Astrocyte (in vitro differentiated cells and primary cell): ENCODE data around the gene GNB1. TPM values are rescaled to one million over a fixed set of nuclear protein-coding genes. Genes with fewer than 3 reads are reported as not detected.

ENCODE experiments used
- DNase-seq: peaks from one replicate; pipeline ENCODE4 v3.0.0-alpha.2; 2010; ENCODE audit warnings: low read depth
- FAIRE-seq: peaks from 2 replicates; lab custom pipeline; 2011; peaks lifted over from hg19 to GRCh38; lab: Jason Lieb, UNC
- H2AFZ ChIP-seq: 2 replicates; pipeline ENCODE4 v1.6.0; 2012; ENCODE audit warnings: low read depth, low read length, inconsistent platforms
- H3K27ac ChIP-seq: 2 replicates; pipeline ENCODE4 v1.5.1; 2011; ENCODE audit warnings: low read depth, low read length, inconsistent platforms
- H3K27me3 ChIP-seq: 2 replicates; pipeline ENCODE4 v1.6.0; 2011; ENCODE audit warnings: low read length, inconsistent platforms; ENCODE audit not compliant: insufficient read depth
- H3K36me3 ChIP-seq: 2 replicates; pipeline ENCODE4 v1.5.1; 2011; ENCODE audit warnings: low read length, inconsistent platforms; ENCODE audit not compliant: insufficient read depth
- H3K4me1 ChIP-seq: 2 replicates; pipeline ENCODE4 v1.5.1; 2011; ENCODE audit warnings: low read length, inconsistent platforms; ENCODE audit not compliant: insufficient read depth
- H3K4me2 ChIP-seq: 2 replicates; pipeline ENCODE4 v1.6.0; 2012; ENCODE audit warnings: low read length, inconsistent platforms
- H3K4me3 ChIP-seq: 2 replicates; pipeline ENCODE4 v1.5.1; 2011; ENCODE audit warnings: low read depth, mild to moderate bottlenecking, low read length, inconsistent platforms; ENCODE audit not compliant: insufficient read depth
- H3K79me2 ChIP-seq: 2 replicates; pipeline ENCODE4 v1.6.0; 2012; ENCODE audit warnings: mild to moderate bottlenecking, low read length, inconsistent platforms; ENCODE audit not compliant: insufficient read depth
- H3K9ac ChIP-seq: 2 replicates; pipeline ENCODE4 v1.6.0; 2012; ENCODE audit warnings: mild to moderate bottlenecking, low read length, inconsistent platforms
- H3K9me3 ChIP-seq: 2 replicates; pipeline ENCODE4 v1.5.1; 2012; ENCODE audit warnings: low read depth, mild to moderate bottlenecking, low read length, inconsistent platforms; ENCODE audit not compliant: insufficient read depth
- H4K20me1 ChIP-seq: 2 replicates; pipeline ENCODE4 v1.6.0; 2012; ENCODE audit warnings: low read length, inconsistent platforms; ENCODE audit not compliant: insufficient read depth
- H3K27ac Mint-ChIP-seq: one replicate; pipeline ENCODE4 v1.8.0; 2021; ENCODE audit warnings: mild to moderate bottlenecking, mixed read lengths; ENCODE audit not compliant: unreplicated experiment
- H3K27me3 Mint-ChIP-seq: one replicate; pipeline ENCODE4 v1.8.0; 2021; ENCODE audit warnings: low read depth, mixed read lengths; ENCODE audit not compliant: unreplicated experiment
- H3K36me3 Mint-ChIP-seq: one replicate; pipeline ENCODE4 v1.8.0; 2021; ENCODE audit warnings: low read depth, mixed read lengths; ENCODE audit not compliant: unreplicated experiment
- H3K4me1 Mint-ChIP-seq: one replicate; pipeline ENCODE4 v1.8.0; 2021; ENCODE audit warnings: low read depth, mixed read lengths; ENCODE audit not compliant: unreplicated experiment
- H3K4me3 Mint-ChIP-seq: one replicate; pipeline ENCODE4 v1.8.0; 2021; ENCODE audit warnings: mild to moderate bottlenecking, moderate library complexity, mixed read lengths; ENCODE audit not compliant: unreplicated experiment
- H3K9me3 Mint-ChIP-seq: one replicate; pipeline ENCODE4 v1.8.0; 2021; ENCODE audit warnings: mild to moderate bottlenecking, mixed read lengths; ENCODE audit not compliant: unreplicated experiment
- EZH2 ChIP-seq: IDR thresholded peaks from 2 replicates; pipeline ENCODE4 v1.6.1; 2012; ENCODE audit warnings: mild to moderate bottlenecking, low read length, inconsistent platforms; ENCODE audit not compliant: insufficient read depth
- total RNA-seq: library from RNA; stranded (reverse); gene quantifications from 2 replicates; pipeline ENCODE4 v1.2.1, GENCODE V29; 2021
- TF ChIP-seq, protein P1 (sequence below): IDR thresholded peaks from 2 replicates; pipeline ENCODE4 v1.5.1; 2011; ENCODE audit warnings: low read depth, mild to moderate bottlenecking, inconsistent platforms, low read length, moderate library complexity; ENCODE audit not compliant: insufficient read depth

The GNB1 gene
- total RNA-seq, 1 donor from 2014 or later: 602 TPM

DNA sequence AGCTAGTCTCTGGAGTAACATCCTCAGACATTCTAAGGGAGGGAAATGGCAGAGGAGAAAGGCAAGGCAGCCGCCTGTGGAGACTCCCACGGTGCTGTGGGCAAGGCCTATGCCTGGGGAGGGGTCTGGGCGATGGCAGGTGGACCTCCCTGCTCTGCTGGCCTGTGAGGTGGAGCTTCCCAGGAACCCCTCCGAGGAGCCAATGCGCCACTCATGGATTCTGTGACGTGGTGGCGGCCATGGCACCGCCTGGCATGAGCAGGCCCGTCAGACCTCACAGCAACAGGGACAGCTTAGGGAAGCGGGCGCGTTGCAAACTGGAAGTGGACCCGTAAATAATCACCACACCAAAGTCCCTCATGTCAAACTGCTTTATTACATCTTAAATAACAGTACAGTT, 106.0 kb downstream of the GNB1 start:
- Histone ChIP-seq H3K4me1 (peaks cover 25% of the 10 kb centered on the region), H3K79me2 (peaks cover 31% of the 10 kb centered on the region), H3K4me2 (no peak overlapping the region), H4K20me1 (peaks cover 83% of the 10 kb centered on the region), H3K27me3 (no peaks in the 10 kb centered on the region), H3K9ac (no peak overlapping the region), H3K27ac (no peak overlapping the region), H3K4me3 (no peak overlapping the region), H3K36me3 (peaks cover 32% of the 10 kb centered on the region), H3K9me3 (no peaks in the 10 kb centered on the region), H2AFZ (no peak overlapping the region)
- DNase-seq: no peak
- peaks cover 17% of the 10 kb centered on the region for H3K36me3 Mint-ChIP-seq
- H3K9me3 Mint-ChIP-seq: no peaks in the 10 kb centered on the region
- no peak overlapping the region for H3K27ac Mint-ChIP-seq
- H3K4me3 Mint-ChIP-seq: no peak overlapping the region
- no peak for TF ChIP-seq EZH2
- TF ChIP-seq, protein P1, sequence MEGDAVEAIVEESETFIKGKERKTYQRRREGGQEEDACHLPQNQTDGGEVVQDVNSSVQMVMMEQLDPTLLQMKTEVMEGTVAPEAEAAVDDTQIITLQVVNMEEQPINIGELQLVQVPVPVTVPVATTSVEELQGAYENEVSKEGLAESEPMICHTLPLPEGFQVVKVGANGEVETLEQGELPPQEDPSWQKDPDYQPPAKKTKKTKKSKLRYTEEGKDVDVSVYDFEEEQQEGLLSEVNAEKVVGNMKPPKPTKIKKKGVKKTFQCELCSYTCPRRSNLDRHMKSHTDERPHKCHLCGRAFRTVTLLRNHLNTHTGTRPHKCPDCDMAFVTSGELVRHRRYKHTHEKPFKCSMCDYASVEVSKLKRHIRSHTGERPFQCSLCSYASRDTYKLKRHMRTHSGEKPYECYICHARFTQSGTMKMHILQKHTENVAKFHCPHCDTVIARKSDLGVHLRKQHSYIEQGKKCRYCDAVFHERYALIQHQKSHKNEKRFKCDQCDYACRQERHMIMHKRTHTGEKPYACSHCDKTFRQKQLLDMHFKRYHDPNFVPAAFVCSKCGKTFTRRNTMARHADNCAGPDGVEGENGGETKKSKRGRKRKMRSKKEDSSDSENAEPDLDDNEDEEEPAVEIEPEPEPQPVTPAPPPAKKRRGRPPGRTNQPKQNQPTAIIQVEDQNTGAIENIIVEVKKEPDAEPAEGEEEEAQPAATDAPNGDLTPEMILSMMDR: no peak
- no peaks in the 10 kb centered on the region for H3K27me3 Mint-ChIP-seq
- no peak for FAIRE-seq
- peaks cover 17% of the 10 kb centered on the region for H3K4me1 Mint-ChIP-seq

DNA sequence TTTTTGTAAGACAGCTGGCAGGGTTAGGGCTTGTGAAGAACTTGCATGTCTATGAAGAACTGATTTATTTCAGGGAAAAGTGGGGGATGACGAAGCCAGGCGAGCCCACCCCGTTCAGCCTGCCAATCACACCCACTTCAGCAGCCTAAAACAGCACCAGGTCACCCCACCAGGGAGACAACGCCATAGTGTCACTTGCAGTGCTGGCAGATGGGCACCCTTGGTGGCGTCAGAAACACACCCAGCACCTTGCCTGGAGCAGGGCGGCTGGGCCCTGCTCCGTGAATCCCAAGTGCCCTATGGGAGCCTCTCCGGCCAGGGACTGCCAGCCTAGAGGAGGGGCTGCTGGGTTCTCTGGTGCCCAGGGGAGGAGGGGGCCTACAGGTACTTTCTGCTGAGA, 107.6 kb downstream of the GNB1 start:
- H3K4me1 ChIP-seq: peaks cover 38% of the 10 kb centered on the region
- Mint-ChIP-seq H3K36me3 (peaks cover 8% of the 10 kb centered on the region), H3K4me1 (peaks cover 16% of the 10 kb centered on the region), H3K4me3 (no peak overlapping the region), H3K9me3 (no peaks in the 10 kb centered on the region), H3K27ac (peak overlapping the region; percentile 47), H3K27me3 (no peaks in the 10 kb centered on the region)
- H3K36me3 ChIP-seq: peaks cover 26% of the 10 kb centered on the region
- no peak for TF ChIP-seq EZH2
- TF ChIP-seq, protein P1: no peak
- no peak overlapping the region for H2AFZ ChIP-seq
- peaks cover 18% of the 10 kb centered on the region for H3K79me2 ChIP-seq
- H3K27ac ChIP-seq: no peak overlapping the region
- H4K20me1 ChIP-seq: peaks cover 72% of the 10 kb centered on the region
- no peak overlapping the region for H3K4me3 ChIP-seq
- no peak for FAIRE-seq
- DNase-seq: no peak
- no peak overlapping the region for H3K4me2 ChIP-seq
- H3K9ac ChIP-seq: no peak overlapping the region
- H3K9me3 ChIP-seq: no peaks in the 10 kb centered on the region
- no peaks in the 10 kb centered on the region for H3K27me3 ChIP-seq

DNA sequence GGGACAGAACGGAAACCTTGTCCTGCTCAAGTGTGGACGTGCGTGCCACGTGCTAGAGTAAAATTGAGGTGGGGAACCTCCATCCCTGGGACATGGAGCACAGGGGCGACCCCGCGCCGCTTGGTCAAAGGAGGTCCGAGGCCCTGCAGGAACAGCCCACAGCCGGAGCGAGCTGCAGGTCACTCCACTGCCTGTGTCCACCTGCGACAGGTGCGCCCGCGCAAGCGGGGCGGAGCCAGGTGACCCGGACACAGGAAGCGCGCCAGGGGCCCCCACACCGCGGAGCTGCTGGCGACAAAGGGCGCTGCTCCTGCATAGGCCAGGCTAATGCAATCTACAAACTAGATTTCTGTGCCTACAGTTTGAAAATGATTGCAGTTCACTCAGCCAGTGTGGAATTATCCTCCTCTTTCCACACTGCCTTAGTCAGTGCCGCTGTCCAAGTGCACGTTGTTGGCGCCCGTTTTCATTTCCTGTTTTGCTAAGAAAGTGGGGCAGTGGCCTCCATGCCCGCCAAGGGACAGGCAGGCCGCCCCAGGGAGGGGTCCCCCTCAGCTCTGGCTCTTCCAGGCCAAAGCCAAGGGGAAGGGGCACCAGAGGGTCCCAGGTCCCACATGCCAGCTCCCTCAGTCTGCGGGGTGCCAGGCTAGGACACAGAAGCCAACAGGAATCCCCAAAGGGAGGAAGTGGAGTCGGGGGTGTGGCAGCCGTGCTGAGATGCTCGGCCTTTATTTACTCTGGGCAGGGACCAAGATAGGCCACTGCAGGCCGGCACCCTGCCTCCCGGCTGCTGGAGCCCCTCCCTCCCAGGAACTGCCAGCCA, 108.3 kb downstream of the GNB1 start:
- FAIRE-seq (no peak), DNase-seq (peak; percentile 39)
- no peak for TF ChIP-seq EZH2
- TF ChIP-seq, protein P1: no peak
- H3K4me1 Mint-ChIP-seq: peaks cover 16% of the 10 kb centered on the region
- no peaks in the 10 kb centered on the region for H3K27me3 ChIP-seq
- H3K9me3 ChIP-seq: no peaks in the 10 kb centered on the region
- peaks cover 64% of the 10 kb centered on the region for H4K20me1 ChIP-seq
- peaks cover 20% of the 10 kb centered on the region for H3K36me3 ChIP-seq
- peaks cover 19% of the 10 kb centered on the region for H3K79me2 ChIP-seq
- peaks cover 8% of the 10 kb centered on the region for H3K36me3 Mint-ChIP-seq
- no peak overlapping the region for H2AFZ ChIP-seq
- peak overlapping the region; percentile 14 for H3K9ac ChIP-seq
- peak overlapping the region; percentile 17 for H3K27ac ChIP-seq
- H3K4me2 ChIP-seq: peak overlapping the region; percentile 75
- no peaks in the 10 kb centered on the region for H3K27me3 Mint-ChIP-seq
- peaks cover 38% of the 10 kb centered on the region for H3K4me1 ChIP-seq
- H3K4me3 ChIP-seq: no peak overlapping the region
- H3K27ac Mint-ChIP-seq: peak overlapping the region; percentile 47
- H3K4me3 Mint-ChIP-seq: no peak overlapping the region
- H3K9me3 Mint-ChIP-seq: no peaks in the 10 kb centered on the region
